Non-pigmented ciliary epithelial cell (primary cell): ENCODE results near the gene FUBP1.
A peak's percentile ranks its signal among the peaks of the same experiment; 100 is the strongest.
"Not testable (repeated sequence)": the region's sequence is repeated elsewhere in the genome, so short reads cannot be mapped to it uniquely, and the experiment has no call there.

Experiments
- DNase-seq: peaks from one replicate; pipeline ENCODE4 v3.0.0-alpha.2; 2010; ENCODE audit warnings: low read depth

Gene FUBP1

DNA sequence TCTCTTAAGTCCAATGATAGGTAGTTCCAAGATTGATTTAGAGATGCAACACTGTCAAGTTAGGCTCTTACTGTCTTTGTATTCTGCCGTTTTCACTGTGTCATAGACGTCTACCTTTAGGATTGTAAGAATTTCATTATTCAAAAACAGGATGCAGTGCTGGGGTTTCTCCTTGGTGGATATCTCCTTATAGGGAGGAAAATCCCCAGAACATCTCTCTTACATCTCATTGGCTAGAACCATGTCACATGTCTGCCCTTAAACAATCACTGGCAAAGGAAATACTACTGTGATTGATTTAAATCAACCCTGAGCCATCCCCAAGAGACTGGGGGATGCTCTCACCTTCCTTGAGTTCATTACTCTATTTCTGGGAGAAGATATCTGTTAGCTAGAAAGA, 10.9 kb upstream of the FUBP1 start:
- DNase-seq: no peak

DNA sequence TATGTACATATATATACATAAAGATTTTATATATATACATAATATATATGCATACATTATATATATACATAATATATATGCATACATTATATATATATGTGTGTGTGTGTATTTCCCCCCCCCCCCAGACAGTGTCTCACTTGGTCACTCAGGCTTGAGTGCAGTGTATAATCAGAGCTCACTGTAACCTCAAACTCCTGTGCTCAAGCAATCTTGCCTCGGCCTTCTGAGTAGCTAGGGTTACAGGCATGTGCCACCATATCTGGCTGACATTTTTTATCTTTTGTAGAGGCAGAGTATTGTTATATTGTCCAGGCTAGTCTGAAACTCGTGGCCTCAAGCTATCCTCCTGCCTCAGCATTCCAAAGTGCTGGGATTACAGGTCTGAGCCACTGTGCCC, 9.0 kb upstream of the FUBP1 start:
- no peak for DNase-seq

DNA sequence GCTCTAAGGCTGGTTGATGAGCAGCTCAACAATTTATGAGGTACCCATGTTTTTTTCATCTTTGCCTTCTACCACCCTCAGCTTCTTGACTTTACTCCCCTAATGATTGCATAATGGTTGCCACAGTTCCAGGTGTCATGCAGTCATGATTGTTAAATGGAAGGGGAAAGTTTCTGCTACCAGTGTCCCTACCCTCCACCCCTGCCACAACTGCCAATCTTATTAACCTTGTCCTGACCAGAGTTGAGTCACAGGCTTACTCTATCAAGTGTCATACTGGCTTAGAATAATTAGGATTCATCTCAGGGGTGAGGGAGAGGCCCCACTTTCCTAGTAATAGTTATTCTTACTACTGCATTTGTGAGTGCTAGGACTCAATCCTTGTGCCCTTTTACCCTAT, 7.9 kb upstream of the FUBP1 start:
- no peak for DNase-seq

DNA sequence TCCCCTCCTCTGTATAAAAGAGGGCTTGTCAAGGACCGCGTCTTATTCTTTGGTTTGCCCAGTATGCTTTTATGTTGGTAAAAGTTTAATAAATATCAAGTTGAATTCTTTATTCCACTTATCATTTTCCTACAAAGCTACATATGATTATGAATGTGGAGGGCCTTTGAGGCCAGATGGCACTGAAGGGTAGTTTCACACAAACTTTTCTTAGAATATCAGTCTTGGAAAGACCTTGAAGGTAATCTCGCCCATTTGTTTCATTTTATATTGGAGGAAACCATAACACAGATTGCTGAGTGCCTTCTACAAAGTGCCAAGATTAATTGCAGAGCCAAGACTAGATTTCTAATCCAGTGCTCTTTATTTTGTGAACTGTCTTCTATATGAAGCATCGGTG, 5.8 kb upstream of the FUBP1 start:
- no peak for DNase-seq

DNA sequence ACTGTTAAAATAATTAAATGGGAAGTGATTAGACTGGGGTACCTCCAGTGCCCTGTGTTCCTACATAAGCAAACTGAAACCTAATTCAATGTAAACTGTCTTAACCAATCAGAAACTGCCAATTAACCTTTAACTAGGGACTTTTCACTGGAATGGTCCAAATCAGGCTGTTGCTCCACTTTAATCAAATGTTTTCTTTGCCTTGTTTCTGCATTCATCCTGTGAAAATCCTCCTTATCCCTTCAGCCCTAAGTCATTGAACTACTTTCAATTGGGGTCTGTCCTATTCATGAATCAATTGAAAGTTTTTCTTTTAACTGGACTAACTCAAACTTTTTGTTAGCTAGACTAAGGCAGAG, 5.1 kb upstream of the FUBP1 start:
- no peak for DNase-seq

DNA sequence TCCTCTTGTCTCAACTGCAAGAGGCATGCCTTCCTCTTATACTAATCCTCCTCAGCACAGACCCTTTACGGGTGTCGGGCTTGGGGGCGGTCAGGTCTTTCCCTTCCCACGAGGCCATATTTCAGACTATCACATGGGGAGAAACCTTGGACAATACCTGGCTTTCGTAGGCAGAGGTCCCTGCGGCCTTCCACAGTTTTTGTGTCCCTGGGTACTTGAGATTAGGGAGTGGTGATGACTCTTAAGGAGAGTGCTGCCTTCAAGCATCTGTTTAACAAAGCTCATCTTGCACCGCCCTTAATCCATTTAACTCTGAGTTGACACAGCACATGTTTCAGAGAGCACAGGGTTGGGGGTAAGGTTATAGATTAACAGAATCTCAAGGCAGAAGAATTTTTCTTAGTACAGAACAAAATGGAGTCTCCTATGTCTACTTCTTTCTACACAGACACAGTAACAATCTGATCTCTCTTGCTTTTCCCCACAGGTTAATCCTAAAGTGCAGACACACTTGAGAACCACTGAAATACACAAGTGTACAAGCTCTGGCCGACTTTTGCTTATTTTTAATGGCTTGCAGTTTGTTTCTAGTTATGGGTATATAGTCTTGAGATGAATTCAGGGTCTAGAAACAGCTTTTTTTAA, 4.6 kb upstream of the FUBP1 start:
- DNase-seq: not testable (repeated sequence)

DNA sequence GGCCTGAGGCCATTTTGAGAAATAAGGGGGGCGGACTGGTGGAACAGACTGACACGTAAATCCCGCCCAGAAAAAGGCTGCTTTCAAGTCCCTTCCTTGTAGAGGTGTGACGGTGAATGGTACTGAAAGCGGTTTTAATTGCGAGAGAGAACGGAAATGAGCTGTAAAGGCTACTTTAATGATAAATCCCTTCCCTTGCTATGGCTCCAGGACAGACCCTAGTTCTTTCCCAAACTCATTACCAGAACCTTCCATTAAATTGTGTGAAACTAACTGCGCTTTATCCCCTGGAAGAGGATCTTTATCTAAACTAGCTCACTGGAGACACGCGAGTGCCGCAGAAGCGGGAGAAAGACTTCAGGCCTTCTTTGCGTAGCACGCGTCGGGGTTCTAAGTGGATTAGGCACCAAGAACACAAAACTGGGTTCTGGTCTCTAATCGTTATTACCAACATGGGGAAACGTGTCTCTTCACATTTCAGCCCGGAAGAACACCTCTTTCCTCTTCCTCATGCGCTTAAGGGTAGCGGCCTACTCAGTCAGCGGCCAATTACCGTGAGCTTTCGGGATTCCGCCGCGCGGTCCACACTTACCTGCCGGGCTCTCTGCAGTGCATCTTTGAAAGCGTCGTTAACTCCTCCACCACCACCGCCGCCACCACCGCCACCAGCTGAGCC, 441 bp downstream of the FUBP1 start:
- DNase-seq: peak; percentile 81

DNA sequence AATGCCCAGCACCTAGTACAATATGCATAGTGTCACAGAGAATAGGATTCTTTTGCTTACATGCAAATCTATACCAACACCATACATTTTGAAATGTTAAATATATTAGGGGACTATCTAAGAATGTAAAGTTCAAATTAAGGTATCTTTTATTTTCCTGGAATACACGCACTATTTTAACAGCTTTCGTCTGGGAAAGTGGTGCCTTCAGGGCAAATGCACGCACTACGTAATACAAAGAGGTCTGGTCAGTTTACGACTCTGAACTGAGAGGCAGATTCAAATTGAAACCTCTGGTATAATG, 931 bp downstream of the FUBP1 start:
- no peak for DNase-seq

DNA sequence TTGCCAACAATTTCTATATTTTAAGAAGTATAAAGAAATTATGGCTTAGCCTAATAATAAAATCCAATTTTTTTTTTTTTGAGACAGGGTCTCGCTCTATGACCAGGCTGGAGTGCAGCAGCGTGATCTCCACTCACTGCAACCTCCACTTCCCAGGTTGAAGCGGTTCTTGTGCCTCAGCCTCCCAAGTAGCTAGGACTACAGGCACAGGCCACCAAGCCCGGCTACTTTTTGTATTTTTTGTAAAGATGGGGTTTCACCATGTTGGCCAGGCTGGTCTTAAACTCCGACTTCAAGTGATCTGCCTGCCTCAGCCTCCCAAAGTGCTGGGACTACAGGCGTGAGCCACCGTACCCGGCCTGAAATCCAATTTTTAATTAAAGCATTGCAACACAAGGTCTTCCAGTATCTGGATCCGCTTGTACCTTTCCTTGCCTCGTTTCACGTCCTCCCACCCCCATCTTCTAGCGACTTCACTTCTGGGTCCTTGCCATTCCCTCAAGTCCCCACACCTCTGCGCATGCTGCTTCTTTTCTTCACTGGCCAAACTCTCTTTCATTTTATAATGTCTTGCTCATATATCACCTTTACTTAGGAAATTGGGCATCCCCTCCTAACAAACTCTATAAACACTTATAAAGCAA, 2.3 kb downstream of the FUBP1 start:
- no peak for DNase-seq

DNA sequence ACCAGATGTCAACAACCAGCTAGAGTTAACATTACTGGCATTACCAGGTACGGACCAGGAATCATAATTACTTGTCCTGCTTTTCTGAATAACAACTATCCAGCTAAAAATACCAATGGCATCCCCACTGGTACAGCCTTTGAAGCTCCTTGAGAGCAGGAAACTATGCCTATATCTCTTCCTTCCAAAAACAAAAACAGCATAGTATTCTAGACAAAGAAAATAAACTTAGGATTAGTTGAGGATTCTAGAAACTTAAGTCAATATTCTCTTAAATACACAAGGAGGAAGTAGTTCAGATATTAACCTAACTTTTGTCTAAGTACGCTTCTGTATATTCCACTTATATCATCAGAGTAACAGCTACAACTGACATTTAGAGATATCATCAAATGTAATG, 3.0 kb downstream of the FUBP1 start:
- no peak for DNase-seq

DNA sequence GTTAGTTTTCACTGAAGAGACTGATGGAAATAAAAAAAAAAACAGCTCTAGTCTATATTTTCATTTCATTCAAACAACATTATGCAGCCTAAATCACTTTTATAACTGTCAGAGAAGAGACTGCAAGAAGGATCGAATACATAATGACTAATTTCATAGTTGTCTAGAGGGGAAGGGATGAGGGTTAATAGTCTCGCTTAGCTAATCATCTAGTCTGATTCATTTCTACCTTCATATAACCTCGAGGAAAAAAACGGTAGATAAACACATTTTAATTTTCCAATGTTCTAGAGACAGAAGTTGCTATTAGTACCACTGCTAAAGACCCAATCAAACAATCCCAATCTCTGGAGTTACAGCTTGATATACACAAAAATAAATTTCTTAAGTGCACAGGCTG, 3.5 kb downstream of the FUBP1 start:
- no peak for DNase-seq

DNA sequence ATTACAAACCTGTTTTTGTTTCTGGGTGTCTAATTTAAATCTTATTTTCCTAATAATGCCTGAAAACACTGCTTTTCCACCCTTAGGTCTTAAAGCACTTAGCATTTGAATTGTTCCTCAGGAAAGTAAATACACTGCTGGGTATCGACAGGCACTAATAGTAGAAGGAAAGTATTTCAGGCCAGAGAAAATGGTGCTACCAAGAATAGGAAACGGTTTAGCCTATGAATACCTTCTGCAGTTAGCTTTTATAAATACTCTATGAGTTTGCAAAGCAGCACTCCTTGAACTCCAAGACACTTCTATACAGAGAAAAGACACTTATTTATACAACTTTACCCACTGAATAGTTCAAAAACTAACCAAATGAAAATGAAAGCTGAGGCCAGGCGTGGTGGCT, 6.8 kb downstream of the FUBP1 start:
- DNase-seq: no peak

DNA sequence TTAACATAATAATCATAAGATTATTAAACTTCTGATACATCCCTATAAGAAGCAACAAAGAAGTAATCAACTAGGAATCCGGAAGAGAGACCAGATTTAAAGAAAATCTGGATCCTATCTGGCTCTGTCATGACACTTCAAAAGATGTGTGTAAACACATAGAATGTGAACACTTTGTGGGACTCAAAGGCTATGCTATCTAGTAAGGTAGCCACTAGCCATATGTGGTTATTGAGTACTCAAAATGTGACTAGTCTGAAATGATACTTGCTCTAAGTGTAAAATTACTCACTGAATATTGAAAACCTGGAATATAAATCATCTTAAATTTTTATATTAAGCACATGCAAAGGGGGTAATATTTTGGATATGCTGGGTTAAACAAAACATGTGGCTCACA, 8.7 kb downstream of the FUBP1 start:
- no peak for DNase-seq

DNA sequence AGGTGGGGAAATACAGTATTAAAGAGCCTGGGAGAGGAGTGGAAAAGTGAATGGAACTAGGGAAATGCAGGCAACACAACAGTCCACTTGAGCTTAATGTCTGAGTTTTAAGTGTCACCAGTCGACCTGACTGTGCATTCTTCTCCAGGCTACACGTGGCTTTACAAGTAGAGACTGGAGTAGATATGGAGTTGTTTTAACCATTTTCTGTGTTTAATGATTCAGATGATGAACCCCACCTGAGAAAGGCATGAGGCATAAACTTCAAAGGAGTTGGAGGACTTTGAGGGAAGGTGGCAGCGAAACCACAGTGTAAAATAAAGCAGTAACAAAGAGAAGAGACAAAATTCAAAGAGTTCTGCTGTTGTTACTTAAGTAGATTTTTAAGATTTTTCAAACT, 12.6 kb downstream of the FUBP1 start:
- DNase-seq: no peak

DNA sequence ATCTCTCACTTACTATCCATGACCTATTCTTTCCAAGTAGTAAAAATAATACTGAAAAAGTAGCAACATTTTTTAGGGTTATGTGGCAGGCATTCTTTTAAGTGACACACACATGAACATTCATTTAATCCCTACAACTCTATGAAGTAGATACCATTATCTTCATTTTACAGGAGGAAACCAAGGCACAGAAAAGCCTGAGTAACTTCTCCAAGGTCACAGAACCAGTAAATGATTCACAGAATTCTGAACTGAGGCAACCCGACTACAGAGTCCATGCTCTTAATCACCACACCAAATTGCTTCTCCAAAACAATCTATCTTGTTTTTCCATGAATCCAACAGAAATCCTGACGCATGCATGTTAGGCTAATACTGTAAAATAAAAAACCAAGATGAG, 17.5 kb downstream of the FUBP1 start:
- DNase-seq: no peak

DNA sequence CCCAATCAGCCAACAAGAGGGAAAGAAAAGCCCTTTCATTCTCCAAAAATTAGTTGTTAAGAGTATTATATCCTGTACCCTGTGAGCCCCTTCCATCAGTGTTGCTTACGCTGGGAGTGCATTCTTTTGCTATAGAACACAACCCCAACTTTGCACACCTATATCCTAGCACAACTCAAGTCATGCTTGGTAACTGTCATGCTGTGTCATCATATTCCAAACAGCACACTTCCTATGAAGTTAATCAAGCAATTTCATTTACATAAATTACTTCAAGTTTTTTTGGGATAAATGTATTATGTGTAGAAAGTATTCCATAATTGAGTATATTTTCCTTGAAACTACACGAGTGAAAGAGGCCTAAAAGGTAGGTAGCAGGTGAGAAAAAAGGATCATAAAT, 20.0 kb downstream of the FUBP1 start:
- DNase-seq: no peak

DNA sequence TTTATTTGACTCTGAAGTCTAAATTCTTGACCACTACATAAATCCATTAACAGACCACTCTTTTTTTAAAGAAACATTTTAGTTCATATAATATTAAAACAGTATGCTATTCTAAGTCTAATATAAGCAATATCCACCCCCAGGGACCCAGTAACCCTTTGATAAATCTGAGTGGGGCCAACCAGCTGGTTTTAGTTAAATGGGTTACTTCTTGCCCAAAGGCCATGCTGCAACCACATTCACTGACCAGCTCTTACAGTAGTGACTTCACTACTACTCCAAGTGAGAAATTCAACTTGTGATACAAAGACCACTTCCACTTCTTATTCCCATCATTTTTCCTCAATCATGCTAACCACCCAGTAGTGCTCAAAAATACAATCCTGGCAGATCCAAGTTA, 20.5 kb downstream of the FUBP1 start:
- DNase-seq: no peak

DNA sequence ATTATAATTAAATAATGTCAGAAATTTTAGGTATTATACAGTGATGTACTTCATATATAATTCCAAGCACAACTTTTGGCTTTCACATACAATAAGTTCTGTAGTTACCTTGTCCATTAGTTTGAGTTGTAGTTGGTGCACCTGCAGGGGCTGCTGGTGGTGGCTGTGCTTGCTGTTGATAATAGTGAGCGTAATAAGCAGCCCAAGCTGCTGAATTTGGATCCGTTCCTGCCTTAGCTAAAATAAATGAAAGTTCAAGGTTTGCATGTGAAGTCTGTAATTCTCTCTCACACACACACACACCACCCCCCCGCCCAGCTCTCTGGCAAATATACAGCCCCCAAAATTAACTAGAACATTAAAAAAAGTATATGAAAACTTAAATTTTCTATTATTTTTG, 22.4 kb downstream of the FUBP1 start:
- no peak for DNase-seq

DNA sequence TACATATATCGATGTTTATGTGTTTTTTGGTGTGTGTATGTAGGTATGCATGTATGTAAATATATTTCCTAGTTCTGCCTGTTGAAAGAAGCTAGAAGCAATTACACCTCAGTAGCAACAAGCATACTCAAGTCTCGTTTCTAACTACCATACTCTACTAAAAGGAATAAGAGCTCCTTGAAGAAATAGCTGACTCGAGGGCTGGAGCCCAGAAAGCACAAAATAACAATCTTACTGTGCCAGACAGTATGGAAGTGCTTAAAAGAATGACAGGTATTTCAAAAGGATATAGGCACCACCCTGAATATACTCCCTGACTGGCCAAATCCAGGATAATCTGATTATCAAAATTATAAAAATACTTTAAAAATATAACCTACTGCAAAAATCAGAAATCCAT, 23.2 kb downstream of the FUBP1 start:
- DNase-seq: no peak

DNA sequence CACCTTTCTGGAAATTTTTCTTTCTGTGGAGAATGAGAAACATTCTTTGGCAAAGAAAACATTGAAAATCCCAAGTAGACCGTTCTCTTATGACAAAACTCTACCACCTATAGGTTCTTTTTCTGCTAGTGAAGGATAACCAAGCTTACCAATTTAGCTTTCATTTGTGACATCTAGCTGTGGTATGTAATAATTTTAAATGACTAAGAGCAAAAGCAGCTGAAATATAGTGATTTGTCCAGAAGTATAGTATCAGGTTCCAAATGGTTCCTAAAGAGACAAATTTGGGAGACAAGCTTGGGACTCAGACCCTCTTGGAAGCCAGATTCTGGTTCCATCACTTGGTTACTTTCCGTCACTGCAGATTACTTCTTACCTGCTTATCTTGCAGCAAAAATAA, 24.4 kb downstream of the FUBP1 start:
- DNase-seq: no peak

DNA sequence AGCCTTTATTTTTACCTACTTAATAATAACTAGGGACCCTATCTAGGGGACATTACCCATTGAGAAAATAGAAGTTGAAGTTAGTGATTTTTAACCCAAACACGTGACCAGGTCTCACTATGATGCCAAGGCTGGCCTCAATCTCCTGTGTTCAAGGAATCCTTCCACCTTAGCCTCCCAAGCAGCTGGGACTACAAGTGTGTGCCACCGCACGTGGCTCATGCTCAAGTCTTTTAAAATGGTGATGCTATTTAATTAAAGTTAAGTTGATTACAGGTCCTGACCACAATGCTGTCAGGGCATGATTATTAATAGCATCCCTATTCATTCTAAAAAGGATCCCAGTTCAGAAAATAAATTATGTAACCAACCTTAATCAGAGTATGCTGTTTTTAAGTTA, 25.0 kb downstream of the FUBP1 start:
- DNase-seq: no peak

DNA sequence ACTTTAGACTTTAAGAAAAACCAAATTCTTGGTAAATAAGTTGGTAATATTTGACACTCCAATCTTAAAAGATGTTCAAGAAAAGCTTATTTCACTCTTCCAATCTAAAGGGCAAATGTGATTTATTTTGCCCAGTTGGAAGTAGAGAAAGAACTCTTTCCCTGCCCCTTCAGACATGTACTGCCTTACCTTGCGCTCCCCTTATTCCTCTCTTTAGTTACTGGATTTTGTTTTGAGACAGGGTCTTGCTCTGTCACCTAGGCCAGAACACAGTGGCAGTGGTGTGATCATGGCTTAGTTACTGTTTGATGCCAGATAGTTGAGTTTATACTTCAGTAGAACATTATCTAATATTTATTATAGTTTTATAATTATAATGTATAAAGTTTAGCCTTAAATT, 27.5 kb downstream of the FUBP1 start:
- no peak for DNase-seq

DNA sequence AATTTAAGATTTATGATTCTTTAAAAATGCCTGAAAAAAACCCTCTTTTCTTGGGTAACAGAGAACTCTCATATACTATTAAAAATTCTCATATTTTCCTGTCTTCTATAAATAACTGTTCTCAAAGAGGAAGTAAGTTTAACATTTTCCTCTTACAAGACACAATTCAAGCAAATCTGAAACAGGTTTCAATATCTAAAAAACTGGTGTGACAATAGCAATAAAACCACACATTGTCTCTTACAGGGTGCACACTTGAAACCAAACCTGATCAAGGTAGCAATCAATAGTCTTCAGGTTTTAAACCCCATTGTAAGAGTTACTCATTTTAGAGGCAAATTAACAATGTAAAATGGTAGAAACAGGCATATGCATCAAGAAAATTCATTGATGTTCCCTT, 28.0 kb downstream of the FUBP1 start:
- no peak for DNase-seq

DNA sequence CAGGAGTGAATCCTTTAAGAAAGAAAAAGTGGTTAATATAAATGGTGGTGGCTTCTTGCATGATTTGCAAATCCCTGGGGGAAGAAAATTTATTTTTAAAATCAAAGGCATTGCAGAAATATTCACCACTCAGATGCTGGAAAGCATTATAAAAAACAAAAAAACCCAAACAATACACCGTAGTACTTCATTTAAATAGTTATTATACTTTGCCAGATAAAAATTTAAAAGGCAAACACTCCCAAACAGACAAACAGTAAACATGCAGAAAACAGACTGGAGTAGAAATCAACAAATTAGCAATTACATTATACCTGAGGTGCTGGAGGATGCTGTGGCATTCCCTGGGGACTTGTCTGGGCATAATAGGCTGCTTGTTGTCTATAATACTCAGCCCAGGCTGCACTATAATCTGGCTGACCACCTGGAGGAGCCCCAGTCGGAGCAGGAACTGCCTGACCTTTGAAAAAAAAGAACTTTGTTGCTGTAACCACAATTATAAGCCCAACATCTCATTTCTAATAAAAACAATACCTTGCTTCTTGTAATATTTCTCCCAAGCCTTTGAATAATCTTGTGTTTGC, 29.9 kb downstream of the FUBP1 start:
- DNase-seq: no peak
